ENCODE measurements around the gene LUC7L2. TPM values are rescaled to one million over a fixed set of nuclear protein-coding genes. Genes with fewer than 3 reads are reported as not detected.

The LUC7L2 gene
- total and polyA plus RNA-seq, 2 of the 8 experiments (the other 6 are each of a cell fraction or from before 2014, with no cell fraction given), result 22.9 to 67.8 TPM

GRCh38 chr7:139341058-139341775 lies 18.5 kb upstream of the LUC7L2 start, which contains the start of gene FMC1 (continued):
- TF ChIP-seq ASH2L (IDR thresholded peaks at IDR 0.05; ENCODE audit: low read length) (peak; percentile 82), GTF2F1 (IDR thresholded peaks at IDR 0.05; ENCODE audit: borderline replicate concordance, low read depth, low read length) (peak; percentile 61), EP300 (IDR thresholded peaks at IDR 0.05; ENCODE audit: borderline replicate concordance in 1 of 2, low read depth in 2 of 2, low read length in 2 of 2) (peak in 1 of 2 experiments; percentile 97; a peak in 2 of 3 replicates), SAP30 (IDR thresholded peaks at IDR 0.05; ENCODE audit: insufficient read depth, insufficient replicate concordance, low read length) (peak; percentile 47), KDM4A (IDR thresholded peaks at IDR 0.05; ENCODE audit: low read depth, low read length, severe bottlenecking) (peak; percentile 63), TAF7 (optimal IDR thresholded peaks at IDR 0.05; ENCODE audit: borderline replicate concordance, low read depth, low read length) (peak; percentile 48), EGR1 (IDR thresholded peaks at IDR 0.05; ENCODE audit: borderline replicate concordance, low read depth, low read length) (no peak), TBP (IDR thresholded peaks at IDR 0.05; ENCODE audit: low read depth, low read length) (peak; percentile 88), CHD2 (IDR thresholded peaks at IDR 0.05; ENCODE audit: low read length) (0 out of 2 replicates have a peak, but pooled peaks have one; percentile 39), CEBPB (IDR thresholded peaks at IDR 0.05; ENCODE audit: low read depth, low read length) (no peak), POLR2AphosphoS5 (IDR thresholded peaks at IDR 0.05; ENCODE audit: low read depth, low read length) (peak; percentile 77; the same call in 1 of the 2 replicates), PHF8 (conservative IDR thresholded peaks at IDR 0.05; ENCODE audit: low read depth, low read length) (peak; percentile 98), HDAC2 (IDR thresholded peaks at IDR 0.05; ENCODE audit: borderline replicate concordance in 1 of 2, low read depth in 2 of 2, low read length in 2 of 2) (0 out of 4 replicates have a peak, but pooled peaks of 1 of the 2 experiments have one; percentile 35), SP4 (IDR thresholded peaks at IDR 0.05; ENCODE audit: low read length) (peak; percentile 56; the same call in 1 of the 2 replicates), RAD21 (IDR thresholded peaks at IDR 0.05 in 1 of 2, conservative IDR thresholded peaks at IDR 0.05 in 1 of 2; ENCODE audit: low read depth in 2 of 2, low read length in 2 of 2) (peak in 1 of 2 experiments; percentile 29; a peak in 2 of 4 replicates), YY1 (IDR thresholded peaks at IDR 0.05; ENCODE audit: low read depth, low read length) (peak; percentile 87), CTCF (IDR thresholded peaks at IDR 0.05; ENCODE audit: control extremely low read depth in 1 of 3, insufficient read depth in 1 of 3, low read depth in 1 of 3, low read length in 3 of 3) (peak; percentile 21 to 33 (median 27)), KDM5A (IDR thresholded peaks at IDR 0.05; ENCODE audit: low read length) (no peak), SIX5 (IDR thresholded peaks at IDR 0.05; ENCODE audit: low read depth, low read length) (peak; percentile 34; the same call in 1 of the 2 replicates), BACH1 (IDR thresholded peaks at IDR 0.05; ENCODE audit: low read length) (peak; percentile 60), JUND (IDR thresholded peaks at IDR 0.05; ENCODE audit: low read length) (peak; percentile 88)

Data from H1 (cell line).